Activated naive CD8-positive, alpha-beta T cell (primary cell): ENCODE results near the gene EFCAB6.

Experiments used
- H3K27ac Mint-ChIP-seq: one replicate; pipeline ENCODE4 v1.8.0; 2021; ENCODE audit warnings: mixed read lengths
- H3K27me3 Mint-ChIP-seq: one replicate; pipeline ENCODE4 v1.8.0; 2021; ENCODE audit warnings: mixed read lengths
- H3K36me3 Mint-ChIP-seq: one replicate; pipeline ENCODE4 v1.8.0; 2021; ENCODE audit warnings: mixed read lengths
- H3K4me1 Mint-ChIP-seq: one replicate; pipeline ENCODE4 v1.8.0; 2021; ENCODE audit warnings: low read depth, mixed read lengths
- H3K4me3 Mint-ChIP-seq: one replicate; pipeline ENCODE4 v1.8.0; 2021; ENCODE audit warnings: mild to moderate bottlenecking, mixed read lengths
- H3K9me3 Mint-ChIP-seq: one replicate; pipeline ENCODE4 v1.8.0; 2021; ENCODE audit warnings: low read depth, mixed read lengths

The EFCAB6 gene

GRCh38 chr22:43714104-43714503, 98.0 kb downstream of the EFCAB6 start:
- Mint-ChIP-seq H3K9me3 (no peaks in the 10 kb centered on the region), H3K36me3 (peaks cover 2% of the 10 kb centered on the region), H3K27ac (no peak overlapping the region), H3K27me3 (no peaks in the 10 kb centered on the region), H3K4me1 (no peaks in the 10 kb centered on the region), H3K4me3 (no peak overlapping the region)

- no peak overlapping the region for H3K4me3 Mint-ChIP-seq
- no peak overlapping the region for H3K27ac Mint-ChIP-seq
- H3K27me3 Mint-ChIP-seq, result peaks cover 2% of the 10 kb centered on the region
- peaks cover 2% of the 10 kb centered on the region for H3K36me3 Mint-ChIP-seq
- H3K4me1 Mint-ChIP-seq, result no peaks in the 10 kb centered on the region
- no peaks in the 10 kb centered on the region for H3K9me3 Mint-ChIP-seq
Measured at GRCh38 chr22:43711681-43712080, 100.4 kb downstream of the EFCAB6 start.

- Mint-ChIP-seq H3K36me3 (peaks cover 7% of the 10 kb centered on the region), H3K4me1 (no peaks in the 10 kb centered on the region), H3K9me3 (peaks cover 17% of the 10 kb centered on the region), H3K27ac (no peak overlapping the region), H3K4me3 (no peak overlapping the region), H3K27me3 (peaks cover 5% of the 10 kb centered on the region)
Measured at GRCh38 chr22:43707648-43708047, 104.5 kb downstream of the EFCAB6 start.

- Mint-ChIP-seq H3K36me3 (peaks cover 7% of the 10 kb centered on the region), H3K27me3 (peaks cover 5% of the 10 kb centered on the region), H3K4me3 (no peak overlapping the region), H3K27ac (no peak overlapping the region), H3K9me3 (peaks cover 17% of the 10 kb centered on the region), H3K4me1 (no peaks in the 10 kb centered on the region)
Measured at GRCh38 chr22:43706571-43707328, 105.4 kb downstream of the EFCAB6 start.

GRCh38 chr22:43706151-43706550, 106.0 kb downstream of the EFCAB6 start:
- no peaks in the 10 kb centered on the region for H3K4me1 Mint-ChIP-seq
- peaks cover 17% of the 10 kb centered on the region for H3K9me3 Mint-ChIP-seq
- no peak overlapping the region for H3K27ac Mint-ChIP-seq
- peaks cover 5% of the 10 kb centered on the region for H3K27me3 Mint-ChIP-seq
- no peak overlapping the region for H3K4me3 Mint-ChIP-seq
- H3K36me3 Mint-ChIP-seq, result peaks cover 7% of the 10 kb centered on the region

GRCh38 chr22:43704051-43704450, 108.1 kb downstream of the EFCAB6 start:
- Mint-ChIP-seq H3K9me3 (peaks cover 17% of the 10 kb centered on the region), H3K27ac (no peak overlapping the region), H3K4me3 (no peak overlapping the region), H3K27me3 (peaks cover 12% of the 10 kb centered on the region), H3K4me1 (no peaks in the 10 kb centered on the region), H3K36me3 (peaks cover 7% of the 10 kb centered on the region)

- no peak overlapping the region for H3K4me3 Mint-ChIP-seq
- peaks cover 15% of the 10 kb centered on the region for H3K27me3 Mint-ChIP-seq
- H3K9me3 Mint-ChIP-seq, result no peaks in the 10 kb centered on the region
- no peaks in the 10 kb centered on the region for H3K4me1 Mint-ChIP-seq
- H3K27ac Mint-ChIP-seq, result no peak overlapping the region
- H3K36me3 Mint-ChIP-seq, result no peaks in the 10 kb centered on the region
Measured at GRCh38 chr22:43698403-43698802, 113.7 kb downstream of the EFCAB6 start.

GRCh38 chr22:43697894-43698293, 114.2 kb downstream of the EFCAB6 start:
- Mint-ChIP-seq H3K4me3 (no peak overlapping the region), H3K36me3 (peaks cover under 1% of the 10 kb centered on the region), H3K27ac (no peak overlapping the region), H3K9me3 (peaks cover under 1% of the 10 kb centered on the region), H3K27me3 (peaks cover 15% of the 10 kb centered on the region), H3K4me1 (no peaks in the 10 kb centered on the region)

GRCh38 chr22:43693249-43693648, 118.9 kb downstream of the EFCAB6 start:
- no peaks in the 10 kb centered on the region for H3K4me1 Mint-ChIP-seq
- H3K4me3 Mint-ChIP-seq, result no peak overlapping the region
- no peak overlapping the region for H3K27ac Mint-ChIP-seq
- H3K9me3 Mint-ChIP-seq, result peaks cover 13% of the 10 kb centered on the region
- H3K27me3 Mint-ChIP-seq, result peaks cover 17% of the 10 kb centered on the region
- peaks cover 7% of the 10 kb centered on the region for H3K36me3 Mint-ChIP-seq

- H3K9me3 Mint-ChIP-seq, result peaks cover 13% of the 10 kb centered on the region
- peaks cover 15% of the 10 kb centered on the region for H3K27me3 Mint-ChIP-seq
- no peaks in the 10 kb centered on the region for H3K4me1 Mint-ChIP-seq
- H3K36me3 Mint-ChIP-seq, result peaks cover 7% of the 10 kb centered on the region
- H3K27ac Mint-ChIP-seq, result no peak overlapping the region
- no peak overlapping the region for H3K4me3 Mint-ChIP-seq
Measured at GRCh38 chr22:43689356-43689755, 122.7 kb downstream of the EFCAB6 start.

- H3K27me3 Mint-ChIP-seq, result peaks cover 5% of the 10 kb centered on the region
- peaks cover 6% of the 10 kb centered on the region for H3K9me3 Mint-ChIP-seq
- H3K4me3 Mint-ChIP-seq, result no peak overlapping the region
- no peaks in the 10 kb centered on the region for H3K36me3 Mint-ChIP-seq
- H3K4me1 Mint-ChIP-seq, result no peaks in the 10 kb centered on the region
- no peak overlapping the region for H3K27ac Mint-ChIP-seq
Measured at GRCh38 chr22:43682851-43683250, 129.3 kb downstream of the EFCAB6 start.

GRCh38 chr22:43681731-43682360, 130.3 kb downstream of the EFCAB6 start:
- H3K27me3 Mint-ChIP-seq, result peaks cover 5% of the 10 kb centered on the region
- H3K27ac Mint-ChIP-seq, result no peak overlapping the region

GRCh38 chr22:43670513-43670912, 141.6 kb downstream of the EFCAB6 start:
- Mint-ChIP-seq H3K27me3 (no peaks in the 10 kb centered on the region), H3K36me3 (peaks cover 3% of the 10 kb centered on the region), H3K27ac (no peak overlapping the region), H3K4me1 (no peaks in the 10 kb centered on the region), H3K4me3 (no peak overlapping the region), H3K9me3 (peaks cover 3% of the 10 kb centered on the region)

More at GRCh38 chr22:43681731-43682360, 130.3 kb downstream of the EFCAB6 start:
- Mint-ChIP-seq H3K4me3 (no peak overlapping the region), H3K9me3 (peaks cover 6% of the 10 kb centered on the region), H3K4me1 (no peaks in the 10 kb centered on the region), H3K36me3 (no peaks in the 10 kb centered on the region)

- Mint-ChIP-seq H3K27ac (no peak overlapping the region), H3K4me3 (no peak overlapping the region), H3K27me3 (no peaks in the 10 kb centered on the region), H3K36me3 (peaks cover 3% of the 10 kb centered on the region), H3K9me3 (peaks cover 3% of the 10 kb centered on the region), H3K4me1 (no peaks in the 10 kb centered on the region)
Measured at GRCh38 chr22:43669190-43669589, 142.9 kb downstream of the EFCAB6 start.

GRCh38 chr22:43667656-43668055, 144.4 kb downstream of the EFCAB6 start:
- Mint-ChIP-seq H3K36me3 (peaks cover 3% of the 10 kb centered on the region), H3K9me3 (peaks cover 3% of the 10 kb centered on the region), H3K27me3 (no peaks in the 10 kb centered on the region), H3K27ac (no peak overlapping the region), H3K4me3 (no peak overlapping the region), H3K4me1 (no peaks in the 10 kb centered on the region)
